SK-N-DZ (cell line): ENCODE measurements around the gene IFIT5.
"Not testable (repeated sequence)": the region's sequence is repeated elsewhere in the genome, so short reads cannot be mapped to it uniquely, and the experiment has no call there.

Experiments
- DNase-seq: peaks from one replicate; pipeline ENCODE4 v3.0.0-alpha.2; 2015; ENCODE audit warnings: low spot score

IFIT5 gene

GRCh38 chr10:89392974-89393373, 21.4 kb upstream of the IFIT5 start:
- DNase-seq, result peak; percentile 14

- no peak for DNase-seq
These were observed 20.5 kb upstream of the IFIT5 start for GRCh38 chr10:89393898-89394297.

GRCh38 chr10:89395141-89395540, 19.2 kb upstream of the IFIT5 start:
- DNase-seq, result no peak

GRCh38 chr10:89398003-89398749, 16.2 kb upstream of the IFIT5 start:
- DNase-seq, result no peak

- DNase-seq, result no peak
These were observed 14.4 kb upstream of the IFIT5 start for GRCh38 chr10:89399956-89400355.

- no peak for DNase-seq
These were observed 11.3 kb upstream of the IFIT5 start for GRCh38 chr10:89403043-89403442.

- DNase-seq, result no peak
These were observed 10.0 kb upstream of the IFIT5 start for GRCh38 chr10:89404104-89405047.

- DNase-seq, result not testable (repeated sequence)
These were observed 8.2 kb upstream of the IFIT5 start for GRCh38 chr10:89406178-89406577.

GRCh38 chr10:89407792-89408191, 6.6 kb upstream of the IFIT5 start:
- DNase-seq, result not testable (repeated sequence)

- not testable (repeated sequence) for DNase-seq
These were observed 5.1 kb upstream of the IFIT5 start for GRCh38 chr10:89409282-89409681.

- DNase-seq, result not testable (repeated sequence)
These were observed 3.8 kb upstream of the IFIT5 start for GRCh38 chr10:89410551-89410950.

GRCh38 chr10:89411135-89411534, 3.2 kb upstream of the IFIT5 start:
- DNase-seq, result not testable (repeated sequence)

GRCh38 chr10:89412276-89412675, 2.1 kb upstream of the IFIT5 start:
- DNase-seq, result not testable (repeated sequence)

GRCh38 chr10:89413398-89413912, 913 bp upstream of the IFIT5 start:
- DNase-seq, result no peak

- peak; percentile 56 for DNase-seq
These were observed 782 bp downstream of the IFIT5 start for GRCh38 chr10:89414879-89415821.

GRCh38 chr10:89416465-89416864, 2.1 kb downstream of the IFIT5 start:
- no peak for DNase-seq

- no peak for DNase-seq
These were observed 5.2 kb downstream of the IFIT5 start for GRCh38 chr10:89419548-89419947.

- DNase-seq, result no peak
These were observed 6.7 kb downstream of the IFIT5 start for GRCh38 chr10:89421018-89421476.

- DNase-seq, result no peak
These were observed 10.6 kb downstream of the IFIT5 start for GRCh38 chr10:89425000-89425399.

- peak; percentile 46 for DNase-seq
These were observed 12.0 kb downstream of the IFIT5 start for GRCh38 chr10:89426230-89426868.

GRCh38 chr10:89427629-89428028, 13.3 kb downstream of the IFIT5 start:
- DNase-seq, result no peak
